Measurements from ENCODE around the gene DLX5. TPM values are rescaled to one million over a fixed set of nuclear protein-coding genes. Genes with fewer than 3 reads are reported as not detected.
A peak's percentile ranks its signal among the peaks of the same experiment; 100 is the strongest.

DLX5 gene
- total RNA-seq, 5 donors from 2014 or later (not counting 1 experiment from before 2014, with no cell fraction given), result not detected

DNA sequence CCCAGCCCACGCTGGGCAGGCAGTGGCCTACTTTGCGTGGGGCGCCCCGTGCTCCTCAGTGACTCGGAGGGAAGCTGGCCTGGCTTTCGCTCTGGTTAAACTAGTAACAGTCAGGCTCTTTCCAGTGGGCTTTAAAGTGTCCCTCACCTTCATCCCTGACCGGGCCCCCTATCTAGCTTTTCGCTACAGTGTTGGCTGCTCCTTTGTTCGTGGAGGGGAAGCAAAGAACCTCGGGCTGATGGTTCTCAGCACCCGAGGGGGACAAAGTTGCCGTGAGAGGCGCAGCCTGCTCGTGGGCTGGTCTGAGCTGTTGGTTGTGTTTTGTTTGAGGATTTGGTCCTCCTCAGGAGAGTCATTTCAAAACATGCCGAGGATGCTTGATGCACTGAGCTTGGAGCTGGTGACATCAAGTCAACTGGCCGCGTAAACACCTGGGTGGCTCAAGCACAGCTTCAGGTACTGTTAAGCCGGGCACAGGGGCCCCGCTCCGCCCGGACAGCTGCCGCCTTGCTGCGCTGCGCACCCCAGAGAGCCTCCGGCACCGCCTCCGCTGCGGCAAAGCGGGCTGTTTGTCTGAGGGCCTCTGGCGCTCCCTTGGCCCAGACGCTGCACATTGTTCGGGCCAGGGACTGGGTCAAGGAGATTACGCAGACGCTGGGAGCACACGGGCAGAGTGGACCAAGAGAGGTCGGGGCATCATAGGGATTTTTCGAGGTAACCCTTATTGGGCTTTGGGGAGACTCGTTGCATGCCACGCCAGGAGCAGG is 17.6 kb downstream of the DLX5 start:
- ChIA-PET CTCF (interaction anchor here in 1 of 2 donors (0.6 kb wide), 1 partner anchor 1016 kb away, joined by 5 read pairs; no protein-coding TSS in a partner anchor), POLR2A (no interaction called here)
- Mint-ChIP-seq H3K27me3 (peaks cover 68 to 81% of the 10 kb centered on the region in 2 donors), H3K27ac (peak overlapping the region in 1 of 2 donors; percentile 43), H3K4me3 (peak overlapping the region; percentile 59 to 81 (median 76)), H3K9me3 (peaks cover 2 to 7% (median 6%) of the 10 kb centered on the region in 3 donors), H3K4me1 (peaks cover 17 to 26% (median 22%) of the 10 kb centered on the region in 3 donors), H3K36me3 (no peaks in the 10 kb centered on the region)
- Histone ChIP-seq H3K4me1 (ENCODE audit: control insufficient read depth in 1 of 2, extremely low read depth in 1 of 2, insufficient read depth in 2 of 2, low read length in 2 of 2) (peaks cover 0 to 35% of the 10 kb centered on the region in 2 experiments), H3K27me3 (replicated peaks in 1 of 2; ENCODE audit: control insufficient read depth in 2 of 2, extremely low read depth in 1 of 2, insufficient read depth in 2 of 2, low read length in 1 of 2) (peaks cover 13 to 63% of the 10 kb centered on the region in 2 experiments), H3K4me3 (ENCODE audit: control insufficient read depth in 1 of 2, extremely low read depth in 1 of 2, low read length in 1 of 2) (peak overlapping the region in 1 of 2 donors; percentile 46), H3K36me3 (ENCODE audit: control insufficient read depth in 2 of 2, extremely low read depth in 1 of 2, insufficient read depth in 1 of 2, low read length in 1 of 2) (no peaks in the 10 kb centered on the region), H3K27ac (ENCODE audit: low read length) (no peak overlapping the region), H3K9me3 (peaks cover 3% of the 10 kb centered on the region)
- ATAC-seq (replicated peaks in 1 of 4) (peak in 1 of 4 experiments; percentile 8), DNase-seq (peak in 1 of 35 experiments; percentile 17)
- WGBS (ENCODE audit: insufficient coverage), result 10% methylated on average over 35 of the region's 39 CpGs

GRCh38 chr7:97006055-97006815 is 18.4 kb downstream of the DLX5 start:
- ChIA-PET CTCF (interaction anchor here (0.6 to 0.7 kb wide), 5 partner anchors 9 to 1088 kb away, joined by 3 to 6 read pairs (median 4); no protein-coding TSS in a partner anchor), POLR2A (interaction anchor here in 1 of 2 donors (0.6 kb wide), 1 partner anchor 78 kb away, joined by 3 read pairs; no protein-coding TSS in a partner anchor)
- Histone ChIP-seq H3K4me3 (ENCODE audit: control insufficient read depth in 1 of 2, extremely low read depth in 1 of 2, low read length in 1 of 2) (peak overlapping the region; percentile 23 to 58), H3K27ac (ENCODE audit: low read length) (no peak overlapping the region), H3K27me3 (replicated peaks in 1 of 2; ENCODE audit: control insufficient read depth in 2 of 2, extremely low read depth in 1 of 2, insufficient read depth in 2 of 2, low read length in 1 of 2) (peaks cover 13 to 67% of the 10 kb centered on the region in 2 experiments), H3K9me3 (no peaks in the 10 kb centered on the region), H3K4me1 (ENCODE audit: control insufficient read depth in 1 of 2, extremely low read depth in 1 of 2, insufficient read depth in 2 of 2, low read length in 2 of 2) (peaks cover 0 to 35% of the 10 kb centered on the region in 2 experiments), H3K36me3 (ENCODE audit: control insufficient read depth in 2 of 2, extremely low read depth in 1 of 2, insufficient read depth in 1 of 2, low read length in 1 of 2) (no peaks in the 10 kb centered on the region)
- WGBS (ENCODE audit: insufficient coverage), result 2% methylated on average over 74 of the region's 83 CpGs
- no peaks in the 10 kb centered on the region for H3K36me3 Mint-ChIP-seq
- peaks cover 67 to 81% of the 10 kb centered on the region in 2 donors for H3K27me3 Mint-ChIP-seq
- peak overlapping the region in 1 of 2 donors; percentile 43 for H3K27ac Mint-ChIP-seq
- peak in 19 of 35 experiments; percentile 16 to 51 (median 29) for DNase-seq
- H3K4me1 Mint-ChIP-seq, result peaks cover 17 to 26% (median 22%) of the 10 kb centered on the region in 3 donors
- no peaks in the 10 kb centered on the region for H3K9me3 Mint-ChIP-seq
- H3K4me3 Mint-ChIP-seq, result peak overlapping the region; percentile 62 to 81 (median 76)
- peak; percentile 65 to 77 (median 71) for ATAC-seq (replicated peaks in 1 of 4)

- peak in 2 of 4 experiments; percentile 39 to 58 for ATAC-seq (replicated peaks in 1 of 4)
- Mint-ChIP-seq H3K9me3 (no peaks in the 10 kb centered on the region), H3K4me1 (peaks cover 17 to 26% (median 22%) of the 10 kb centered on the region in 3 donors), H3K4me3 (peak within 1 kb of the TSS; percentile 62 to 81 (median 66)), H3K36me3 (no peaks in the 10 kb centered on the region), H3K27me3 (peaks cover 70 to 83% of the 10 kb centered on the region in 2 donors), H3K27ac (peak within 1 kb of the TSS in 1 of 2 donors; percentile 50)
- H3K36me3 ChIP-seq (ENCODE audit: control insufficient read depth in 2 of 2, extremely low read depth in 1 of 2, insufficient read depth in 1 of 2, low read length in 1 of 2), result no peaks in the 10 kb centered on the region
- H3K27ac ChIP-seq (ENCODE audit: low read length), result no peak within 1 kb of the TSS
- H3K4me1 ChIP-seq (ENCODE audit: control insufficient read depth in 1 of 2, extremely low read depth in 1 of 2, insufficient read depth in 2 of 2, low read length in 2 of 2), result peaks cover 0 to 35% of the 10 kb centered on the region in 2 experiments
- ChIA-PET CTCF (interaction anchor here (0.6 to 0.7 kb wide), 5 partner anchors 10 to 1087 kb away, joined by 3 to 6 read pairs (median 3); no protein-coding TSS in a partner anchor), POLR2A (interaction anchor here in 1 of 2 donors (0.6 kb wide), 1 partner anchor 79 kb away, joined by 3 read pairs; no protein-coding TSS in a partner anchor)
- H3K9me3 ChIP-seq, result no peaks in the 10 kb centered on the region
- H3K4me3 ChIP-seq (ENCODE audit: control insufficient read depth in 1 of 2, extremely low read depth in 1 of 2, low read length in 1 of 2), result peak within 1 kb of the TSS; percentile 23 to 58
- peaks cover 20 to 70% of the 10 kb centered on the region in 2 experiments for H3K27me3 ChIP-seq (replicated peaks in 1 of 2; ENCODE audit: control insufficient read depth in 2 of 2, extremely low read depth in 1 of 2, insufficient read depth in 2 of 2, low read length in 1 of 2)
- WGBS (ENCODE audit: insufficient coverage), result 3% methylated on average over 39 of the region's 44 CpGs
- DNase-seq, result peak in 4 of 35 experiments; percentile 12 to 29 (median 20)
Measured at GRCh38 chr7:97005183-97006054, 19.2 kb downstream of the DLX5 start, which contains the start of gene DLX6. Gene DLX6 (plus strand): TSS chr7:97005553. CDS start chr7:97005978, 425 bp downstream.

DNA sequence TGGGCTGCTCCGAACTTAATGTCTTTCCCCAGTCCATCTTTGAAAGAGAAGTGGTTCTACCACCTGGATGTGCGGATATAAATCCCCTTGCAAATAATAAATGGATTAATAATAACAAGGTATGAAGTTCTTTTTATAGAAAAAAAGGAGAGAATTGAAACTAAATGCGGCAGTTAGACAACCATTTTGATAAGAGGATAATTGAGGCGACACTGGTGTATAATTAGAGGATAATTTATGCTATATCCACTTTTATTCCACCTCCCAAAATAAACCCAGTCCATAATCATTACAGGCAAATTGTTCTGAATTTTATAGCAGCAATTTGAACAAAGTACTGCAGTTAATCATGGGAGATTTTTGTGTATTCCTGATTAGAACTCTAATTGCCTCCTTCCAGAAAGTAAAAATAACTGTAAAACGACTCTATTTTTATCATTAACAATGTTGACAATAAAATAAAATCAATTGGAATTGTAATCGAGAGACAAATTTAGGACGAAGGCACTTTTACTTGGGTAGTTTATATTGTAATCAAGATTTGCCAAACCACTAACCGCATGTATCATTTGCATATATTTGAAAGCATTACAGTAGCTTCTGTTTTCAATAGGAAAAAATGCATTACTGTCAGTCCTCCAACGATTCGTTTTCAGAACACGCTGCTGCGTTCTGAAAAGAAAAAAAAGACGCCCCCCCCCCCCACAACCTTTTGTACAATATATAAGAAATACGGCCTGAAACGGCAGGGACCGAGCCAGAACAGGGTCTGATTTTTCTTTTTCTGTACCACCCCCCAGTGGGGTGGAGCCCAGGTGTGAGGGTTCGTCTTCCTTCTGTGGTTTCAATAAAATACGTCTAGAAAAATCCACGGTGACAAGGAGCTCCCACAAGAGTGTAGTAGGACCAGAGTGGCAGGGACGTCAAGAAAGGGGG is 20.1 kb downstream of the DLX5 start:
- POLR2A ChIA-PET, result interaction anchor here (0.6 to 0.7 kb wide), 2 partner anchors 21 to 1081 kb away, joined by 6 to 9 read pairs; no protein-coding TSS in a partner anchor
- Mint-ChIP-seq H3K27me3 (peaks cover 68 to 83% of the 10 kb centered on the region in 2 donors), H3K36me3 (no peaks in the 10 kb centered on the region), H3K9me3 (no peaks in the 10 kb centered on the region), H3K27ac (peak overlapping the region in 1 of 2 donors; percentile 50), H3K4me3 (peak overlapping the region; percentile 47 to 81 (median 62)), H3K4me1 (peaks cover 17 to 26% (median 22%) of the 10 kb centered on the region in 3 donors)
- Histone ChIP-seq H3K27ac (ENCODE audit: low read length) (no peak overlapping the region), H3K9me3 (no peaks in the 10 kb centered on the region), H3K4me1 (ENCODE audit: control insufficient read depth in 1 of 2, extremely low read depth in 1 of 2, insufficient read depth in 2 of 2, low read length in 2 of 2) (peaks cover 0 to 35% of the 10 kb centered on the region in 2 experiments), H3K4me3 (ENCODE audit: control insufficient read depth in 1 of 2, extremely low read depth in 1 of 2, low read length in 1 of 2) (peak overlapping the region in 1 of 2 donors; percentile 58), H3K27me3 (replicated peaks in 1 of 2; ENCODE audit: control insufficient read depth in 2 of 2, extremely low read depth in 1 of 2, insufficient read depth in 2 of 2, low read length in 1 of 2) (peaks cover 20 to 66% of the 10 kb centered on the region in 2 experiments), H3K36me3 (ENCODE audit: control insufficient read depth in 2 of 2, extremely low read depth in 1 of 2, insufficient read depth in 1 of 2, low read length in 1 of 2) (no peaks in the 10 kb centered on the region)
- CTCF ChIA-PET, result interaction anchor here in 1 of 2 donors (0.6 kb wide), 1 partner anchor 56 kb away, joined by 3 read pairs; no protein-coding TSS in a partner anchor
- WGBS (ENCODE audit: insufficient coverage), result 0% methylated on average over 3 of the region's 20 CpGs
- ATAC-seq (replicated peaks in 1 of 4) (no peak), DNase-seq (no peak)
